Subcutaneous adipose tissue (tissue), 4 donors: ENCODE data around the gene MT1A. TPM values are rescaled to one million over a fixed set of nuclear protein-coding genes. Genes with fewer than 3 reads are reported as not detected.

Experiments used
- total RNA-seq, 4 donors: library from RNA; depleted of rRNA; stranded (reverse); fragments of >200 nt; gene quantifications; one replicate each; pipeline ENCODE4 v1.1.0, GENCODE V29; 2016
- TF ChIP-seq, protein P1 (sequence below): fragments of 450-650 bp; IDR thresholded peaks from one replicate; pipeline ENCODE4 v1.5.1; 2016; ENCODE audit warnings: low read depth, mild to moderate bottlenecking, control low read depth, antibody characterized with exemption, moderate library complexity

MT1A gene
- total RNA-seq, 4 donors from 2014 or later = 44.4 to 1,063 (median 111) TPM

DNA sequence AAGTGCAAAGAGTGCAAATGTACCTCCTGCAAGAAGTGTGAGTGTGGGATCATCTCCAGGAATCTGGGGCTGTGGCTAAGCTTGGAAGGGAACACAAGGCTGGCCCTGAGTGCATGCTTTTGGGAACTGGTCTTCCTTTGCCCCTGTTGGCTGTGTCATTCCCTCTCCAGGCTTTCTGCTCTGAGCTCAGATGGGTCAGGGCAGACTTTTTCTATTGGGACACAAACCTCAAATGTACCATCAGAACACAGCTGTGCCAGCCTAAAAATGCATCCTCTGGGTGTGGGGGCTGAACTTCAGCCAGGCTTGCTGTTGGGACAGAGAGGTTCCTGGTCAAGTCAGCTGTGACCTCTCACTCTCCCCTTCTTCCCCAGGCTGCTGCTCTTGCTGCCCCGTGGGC, 14.1 kb downstream of the MT1A start:
- TF ChIP-seq, protein P1, sequence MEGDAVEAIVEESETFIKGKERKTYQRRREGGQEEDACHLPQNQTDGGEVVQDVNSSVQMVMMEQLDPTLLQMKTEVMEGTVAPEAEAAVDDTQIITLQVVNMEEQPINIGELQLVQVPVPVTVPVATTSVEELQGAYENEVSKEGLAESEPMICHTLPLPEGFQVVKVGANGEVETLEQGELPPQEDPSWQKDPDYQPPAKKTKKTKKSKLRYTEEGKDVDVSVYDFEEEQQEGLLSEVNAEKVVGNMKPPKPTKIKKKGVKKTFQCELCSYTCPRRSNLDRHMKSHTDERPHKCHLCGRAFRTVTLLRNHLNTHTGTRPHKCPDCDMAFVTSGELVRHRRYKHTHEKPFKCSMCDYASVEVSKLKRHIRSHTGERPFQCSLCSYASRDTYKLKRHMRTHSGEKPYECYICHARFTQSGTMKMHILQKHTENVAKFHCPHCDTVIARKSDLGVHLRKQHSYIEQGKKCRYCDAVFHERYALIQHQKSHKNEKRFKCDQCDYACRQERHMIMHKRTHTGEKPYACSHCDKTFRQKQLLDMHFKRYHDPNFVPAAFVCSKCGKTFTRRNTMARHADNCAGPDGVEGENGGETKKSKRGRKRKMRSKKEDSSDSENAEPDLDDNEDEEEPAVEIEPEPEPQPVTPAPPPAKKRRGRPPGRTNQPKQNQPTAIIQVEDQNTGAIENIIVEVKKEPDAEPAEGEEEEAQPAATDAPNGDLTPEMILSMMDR = no peak

DNA sequence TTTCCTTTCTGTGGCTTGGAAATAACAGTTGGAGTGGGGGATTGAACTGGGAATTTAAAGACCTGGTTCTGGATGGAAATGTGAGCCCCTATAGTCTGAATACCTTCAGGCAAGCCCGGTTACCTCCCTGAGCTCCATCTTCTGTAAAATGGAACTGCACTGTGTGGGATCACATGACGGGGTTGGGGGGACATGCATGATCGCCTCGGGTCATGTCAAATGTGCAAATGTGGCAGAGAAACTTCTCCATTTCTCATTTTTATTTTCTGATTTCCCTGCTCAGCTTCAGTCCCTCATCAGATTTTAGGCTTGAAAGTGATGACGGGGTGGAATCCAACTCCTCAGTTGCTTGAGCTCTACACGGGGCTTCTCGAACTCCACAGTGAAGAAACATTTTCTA, 14.8 kb downstream of the MT1A start:
- TF ChIP-seq, protein P1 = no peak

DNA sequence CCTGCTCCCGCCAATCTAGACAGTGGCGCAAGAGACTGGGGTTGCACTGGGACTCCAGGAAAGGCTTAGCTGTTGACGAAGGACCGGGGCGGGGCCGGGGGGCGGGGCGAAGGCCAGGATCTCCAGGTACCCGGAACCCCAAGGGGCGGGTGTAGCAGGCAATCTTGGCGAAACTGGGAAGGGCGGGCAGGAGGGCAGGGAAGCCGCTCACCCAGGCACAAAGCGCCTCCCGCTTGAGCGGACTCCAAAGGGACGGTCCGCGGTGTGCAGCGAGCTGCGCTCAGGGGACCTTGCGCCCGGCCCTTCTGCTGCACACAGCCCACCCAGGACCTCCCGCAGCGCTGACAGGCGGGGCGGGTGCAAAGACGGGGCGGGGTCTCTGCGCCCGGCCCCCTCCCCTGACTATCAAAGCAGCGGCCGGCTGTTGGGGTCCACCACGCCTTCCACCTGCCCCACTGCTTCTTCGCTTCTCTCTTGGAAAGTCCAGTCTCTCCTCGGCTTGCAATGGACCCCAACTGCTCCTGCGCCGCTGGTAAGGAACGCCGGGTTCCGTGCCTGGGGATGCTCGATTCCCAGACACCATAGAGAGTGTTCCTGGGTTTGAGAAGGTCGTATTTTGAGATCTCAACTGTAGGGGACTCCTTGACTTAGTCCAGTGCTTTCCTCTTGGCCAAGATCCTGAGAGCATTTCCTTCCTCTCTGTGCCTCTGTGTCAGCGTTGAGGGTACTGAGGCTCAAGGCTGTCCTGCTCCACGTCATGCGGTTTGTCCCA, 19.3 kb downstream of the MT1A start, which contains the start of gene MT1F:
TSS of gene MT1F (plus strand) at position 405 of the 772 bp plus-strand sequence. CDS start at position 505, 100 bp downstream.
- TF ChIP-seq, protein P1 = no peak

DNA sequence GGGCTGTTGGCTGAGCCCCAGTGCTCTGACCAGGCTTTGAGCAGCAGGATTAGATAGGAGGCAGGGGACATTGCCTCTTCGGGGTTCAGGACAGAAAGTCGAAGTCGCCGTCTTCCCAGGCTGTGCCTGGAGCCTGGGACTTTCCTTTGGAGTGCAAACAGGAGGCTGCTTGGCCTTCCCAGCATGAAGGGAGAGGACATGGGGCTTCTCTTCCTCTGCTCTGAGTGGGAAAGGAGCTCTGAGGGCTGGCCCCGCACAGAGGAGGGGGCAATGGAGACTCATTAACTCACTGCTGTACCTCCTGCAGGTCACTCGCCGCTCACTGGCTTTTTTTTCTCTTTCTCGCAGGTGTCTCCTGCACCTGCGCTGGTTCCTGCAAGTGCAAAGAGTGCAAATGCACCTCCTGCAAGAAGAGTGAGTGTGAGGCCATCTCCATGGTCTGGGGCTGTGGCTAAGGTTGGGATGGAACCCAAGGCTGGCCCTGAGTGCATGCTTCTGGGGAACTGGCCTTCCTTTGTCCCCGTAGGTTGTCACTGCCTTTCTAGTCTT, 19.9 kb downstream of the MT1A start:
- TF ChIP-seq, protein P1 = no peak

DNA sequence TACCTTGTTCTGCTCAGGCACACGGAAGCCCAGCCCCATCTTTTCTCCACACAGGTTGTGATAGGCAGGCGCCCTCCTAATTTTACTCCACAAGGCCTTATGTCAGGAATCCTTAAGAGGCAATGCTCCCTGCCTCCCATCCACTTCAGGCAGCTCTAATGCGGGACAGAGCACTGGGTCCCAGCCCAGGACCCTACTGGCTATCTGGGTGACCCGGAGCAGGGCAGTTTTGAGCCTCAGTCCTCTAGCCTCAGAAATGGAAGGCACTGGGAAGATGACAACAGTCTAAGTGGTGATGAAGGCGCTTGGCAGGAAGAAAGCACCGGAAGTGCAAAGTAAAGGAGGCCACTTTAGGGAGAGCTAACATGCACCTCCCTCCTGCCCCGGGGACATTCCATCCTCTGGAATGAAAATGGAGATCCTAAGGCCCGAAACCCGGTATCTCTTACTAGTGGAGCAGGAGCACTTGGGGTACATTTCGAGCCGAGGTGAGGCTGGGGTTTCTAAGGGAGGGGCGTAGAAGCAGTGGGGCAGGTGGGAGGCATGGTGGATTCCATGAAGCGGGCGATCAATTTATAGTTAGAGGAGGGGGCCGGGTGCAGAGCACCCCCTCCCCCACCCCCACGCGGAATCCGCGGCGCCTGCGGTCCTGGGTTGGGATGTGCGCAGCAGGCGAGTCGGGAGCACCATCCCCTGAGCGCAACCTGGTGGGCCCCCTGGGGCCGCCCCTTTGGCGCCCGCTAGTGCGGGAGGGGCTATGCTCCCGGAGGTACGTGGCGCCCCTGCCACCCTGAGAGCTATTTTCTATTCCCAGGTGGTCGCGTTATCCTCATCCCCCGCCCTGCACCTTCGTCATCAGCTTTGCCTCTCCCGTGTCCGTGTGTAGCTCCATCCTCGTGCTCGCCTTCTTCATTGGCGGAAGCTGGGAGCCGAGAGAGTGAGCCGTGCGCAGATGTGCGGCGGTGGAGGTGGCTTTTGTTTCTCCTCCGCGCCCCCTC, 24.2 kb downstream of the MT1A start:
- TF ChIP-seq, protein P1 = no peak

DNA sequence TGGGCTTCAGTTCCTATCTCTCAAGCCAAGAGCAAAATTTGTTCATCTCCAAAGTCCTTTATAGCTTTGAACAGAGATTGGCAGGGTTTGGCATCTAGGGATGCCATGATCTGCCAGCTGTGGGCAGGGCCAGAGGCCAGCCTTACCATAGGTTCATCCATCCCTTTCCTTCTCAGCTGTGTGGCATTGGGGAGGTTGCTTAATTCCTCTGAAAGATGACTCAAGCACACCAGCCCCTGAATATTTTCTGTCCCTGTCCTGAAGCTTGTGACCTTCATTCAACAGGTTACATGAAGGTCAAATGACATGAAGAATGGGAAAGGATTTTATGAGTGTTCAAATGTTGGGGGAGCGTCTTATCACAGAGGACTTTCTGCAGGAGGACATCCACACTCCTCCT, 26.0 kb downstream of the MT1A start:
- TF ChIP-seq, protein P1 = no peak
